WTC11 (cell line): Measurements from ENCODE around the gene LYZL2. TPM values are rescaled to one million over a fixed set of nuclear protein-coding genes. Genes with fewer than 3 reads are reported as not detected.
"Not testable (repeated sequence)": the region's sequence is repeated elsewhere in the genome, so short reads cannot be mapped to it uniquely, and the experiment has no call there.

Experiments
- ATAC-seq: fragments of 200-7000 bp; cut with Tn5 transposase; 2 replicates; pipeline ENCODE4 v1.10.0; 2021; ENCODE audit warnings: mild to moderate bottlenecking, moderate library complexity
- CTCF ChIA-PET: fragments of 300-600 bp; sonication (Branson Sonifier 250); formaldehyde crosslinking; loops from one replicate; lab custom pipeline; 2021; ENCODE audit warnings: antibody characterized with exemption; lab: Charles Lee
- POLR2A ChIA-PET: fragments of 350-600 bp; sonication (Branson Sonifier 250); formaldehyde crosslinking; loops from one replicate; lab custom pipeline; 2021; ENCODE audit warnings: antibody characterized with exemption; lab: Charles Lee
- DNase-seq: peaks from one replicate; pipeline ENCODE4 v3.0.0; 2021; ENCODE audit warnings: low spot score
- H3K27ac Mint-ChIP-seq: 2 replicates; pipeline ENCODE4 v1.8.0; 2021; ENCODE audit warnings: mixed read lengths
- H3K27me3 Mint-ChIP-seq: 2 replicates; pipeline ENCODE4 v1.8.0; 2021; ENCODE audit warnings: low read depth, mild to moderate bottlenecking, moderate library complexity, mixed read lengths
- H3K36me3 Mint-ChIP-seq: 2 replicates; pipeline ENCODE4 v1.8.0; 2021; ENCODE audit warnings: mixed read lengths
- H3K4me1 Mint-ChIP-seq: 2 replicates; pipeline ENCODE4 v1.8.0; 2022; ENCODE audit warnings: mixed read lengths
- H3K4me3 Mint-ChIP-seq: 2 replicates; pipeline ENCODE4 v1.8.0; 2021; ENCODE audit warnings: mild to moderate bottlenecking, moderate library complexity, mixed read lengths
- H3K9me3 Mint-ChIP-seq: 2 replicates; pipeline ENCODE4 v1.8.0; 2021; ENCODE audit warnings: mixed read lengths
- ATF6 ChIP-seq: sonication (generic); formaldehyde crosslinking; IDR thresholded peaks from 2 replicates; pipeline ENCODE4 v1.8.1; 2023; ENCODE audit warnings: mild to moderate bottlenecking, missing genetic modification reagents
- ESRRA ChIP-seq: sonication (generic); formaldehyde crosslinking; IDR thresholded peaks from 2 replicates; pipeline ENCODE4 v1.8.1; 2022; ENCODE audit warnings: mild to moderate bottlenecking, missing genetic modification reagents, borderline replicate concordance
- ETV6 ChIP-seq: sonication (generic); formaldehyde crosslinking; IDR thresholded peaks from 2 replicates; pipeline ENCODE4 v1.8.1; 2022; ENCODE audit warnings: mild to moderate bottlenecking, missing genetic modification reagents
- GTF2I ChIP-seq: fragments of 250-450 bp; sonication (Bioruptor Pico); conservative IDR thresholded peaks from 2 replicates; pipeline ENCODE4 v1.4.0; 2021; ENCODE audit warnings: mild to moderate bottlenecking
- ZNF121 ChIP-seq: sonication (generic); formaldehyde crosslinking; IDR thresholded peaks from 2 replicates; pipeline ENCODE4 v1.8.0; 2023; ENCODE audit warnings: missing genetic modification reagents
- ZNF232 ChIP-seq: sonication (generic); formaldehyde crosslinking; IDR thresholded peaks from 2 replicates; pipeline ENCODE4 v1.8.0; 2022; ENCODE audit warnings: mild to moderate bottlenecking, missing genetic modification reagents
- total RNA-seq: library from RNA; stranded (reverse); gene quantifications from 3 replicates; pipeline ENCODE4 v1.2.3, GENCODE V29; 2021
- TF ChIP-seq, protein P1 (sequence below): sonication (generic); formaldehyde crosslinking; IDR thresholded peaks from 2 replicates; pipeline ENCODE4 v1.8.1; 2022; ENCODE audit warnings: mild to moderate bottlenecking, missing genetic modification reagents, moderate library complexity, borderline replicate concordance
- TF ChIP-seq, protein P2 (sequence below): sonication (generic); formaldehyde crosslinking; IDR thresholded peaks from 2 replicates; pipeline ENCODE4 v1.8.0; 2023; ENCODE audit warnings: missing genetic modification reagents
- TF ChIP-seq, protein P3 (sequence below): sonication (generic); formaldehyde crosslinking; IDR thresholded peaks from 2 replicates; pipeline ENCODE4 v1.8.0; 2023; ENCODE audit warnings: missing genetic modification reagents, mild to moderate bottlenecking, borderline replicate concordance

The LYZL2 gene
- total RNA-seq, 1 experiment from 2014 or later = not detected

DNA sequence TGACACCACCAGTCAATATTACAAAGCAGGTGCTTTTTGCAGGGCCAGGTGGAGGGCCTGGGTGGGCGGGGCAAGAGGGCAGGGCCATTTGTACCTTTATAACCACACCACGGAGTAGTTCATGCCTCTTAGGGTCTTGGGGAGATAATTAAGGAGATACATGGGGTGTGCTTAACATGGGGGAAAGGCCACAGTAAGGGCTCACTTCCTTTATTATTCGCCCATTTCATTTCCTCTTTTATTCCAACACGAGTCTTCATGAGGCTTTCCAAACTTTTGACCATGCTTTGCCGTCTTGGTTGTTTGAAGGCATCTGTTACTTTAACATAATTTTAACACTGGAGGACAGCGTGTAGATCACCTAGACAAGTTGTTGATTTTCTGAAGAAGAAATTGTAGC is 33.3 kb upstream of the LYZL2 start:
- ChIA-PET CTCF (interaction anchor here (1.4 to 1.5 kb wide), 2 partner anchors 23 to 25 kb away, joined by 6 read pairs; no protein-coding TSS in a partner anchor), POLR2A (no interaction called here)
- DNase-seq = no peak
- TF ChIP-seq ESRRA = no peak
- TF ChIP-seq ZNF232 = no peak
- TF ChIP-seq, protein P1, sequence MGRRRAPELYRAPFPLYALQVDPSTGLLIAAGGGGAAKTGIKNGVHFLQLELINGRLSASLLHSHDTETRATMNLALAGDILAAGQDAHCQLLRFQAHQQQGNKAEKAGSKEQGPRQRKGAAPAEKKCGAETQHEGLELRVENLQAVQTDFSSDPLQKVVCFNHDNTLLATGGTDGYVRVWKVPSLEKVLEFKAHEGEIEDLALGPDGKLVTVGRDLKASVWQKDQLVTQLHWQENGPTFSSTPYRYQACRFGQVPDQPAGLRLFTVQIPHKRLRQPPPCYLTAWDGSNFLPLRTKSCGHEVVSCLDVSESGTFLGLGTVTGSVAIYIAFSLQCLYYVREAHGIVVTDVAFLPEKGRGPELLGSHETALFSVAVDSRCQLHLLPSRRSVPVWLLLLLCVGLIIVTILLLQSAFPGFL = no peak
- TF ChIP-seq, protein P2, sequence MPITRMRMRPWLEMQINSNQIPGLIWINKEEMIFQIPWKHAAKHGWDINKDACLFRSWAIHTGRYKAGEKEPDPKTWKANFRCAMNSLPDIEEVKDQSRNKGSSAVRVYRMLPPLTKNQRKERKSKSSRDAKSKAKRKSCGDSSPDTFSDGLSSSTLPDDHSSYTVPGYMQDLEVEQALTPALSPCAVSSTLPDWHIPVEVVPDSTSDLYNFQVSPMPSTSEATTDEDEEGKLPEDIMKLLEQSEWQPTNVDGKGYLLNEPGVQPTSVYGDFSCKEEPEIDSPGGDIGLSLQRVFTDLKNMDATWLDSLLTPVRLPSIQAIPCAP (CRISPR knock-in tag) = no peak
- no peak for TF ChIP-seq ZNF121
- Mint-ChIP-seq H3K4me1 (peaks cover 26% of the 10 kb centered on the region), H3K27ac (no peak overlapping the region), H3K27me3 (no peaks in the 10 kb centered on the region; the same call in 1 of the 2 replicates), H3K4me3 (no peak overlapping the region), H3K9me3 (no peaks in the 10 kb centered on the region), H3K36me3 (no peaks in the 10 kb centered on the region)
- no peak for ATAC-seq

GRCh38 chr10:30660314-30660713 is 30.8 kb upstream of the LYZL2 start:
- H3K27me3 Mint-ChIP-seq, DNase-seq, POLR2A ChIA-PET, ATAC-seq, H3K9me3 Mint-ChIP-seq, H3K4me3 Mint-ChIP-seq, H3K27ac Mint-ChIP-seq, H3K36me3 Mint-ChIP-seq: not testable (repeated sequence)
- peaks cover 28% of the 10 kb centered on the region for H3K4me1 Mint-ChIP-seq
- CTCF ChIA-PET = interaction anchor here (0.7 to 1.8 kb wide), 4 partner anchors 11 to 27 kb away, joined by 5 to 8 read pairs (median 8); no protein-coding TSS in a partner anchor

- no peak overlapping the region for H3K4me3 Mint-ChIP-seq
- H3K27ac Mint-ChIP-seq = no peak overlapping the region
- no peaks in the 10 kb centered on the region; the same call in 1 of the 2 replicates for H3K27me3 Mint-ChIP-seq
- H3K36me3 Mint-ChIP-seq = no peaks in the 10 kb centered on the region
- ChIA-PET CTCF (interaction anchor here (0.7 to 1.4 kb wide), 2 partner anchors 15 to 31 kb away, joined by 3 to 4 read pairs; no protein-coding TSS in a partner anchor), POLR2A (no interaction called here)
- H3K9me3 Mint-ChIP-seq = no peaks in the 10 kb centered on the region
- DNase-seq (no peak), ATAC-seq (no peak)
- H3K4me1 Mint-ChIP-seq = peaks cover 8% of the 10 kb centered on the region
- no peak for TF ChIP-seq GTF2I (CRISPR knock-in tag)
- TF ChIP-seq ESRRA = no peak
- TF ChIP-seq ATF6 (CRISPR knock-in tag) = no peak
- TF ChIP-seq, protein P3, sequence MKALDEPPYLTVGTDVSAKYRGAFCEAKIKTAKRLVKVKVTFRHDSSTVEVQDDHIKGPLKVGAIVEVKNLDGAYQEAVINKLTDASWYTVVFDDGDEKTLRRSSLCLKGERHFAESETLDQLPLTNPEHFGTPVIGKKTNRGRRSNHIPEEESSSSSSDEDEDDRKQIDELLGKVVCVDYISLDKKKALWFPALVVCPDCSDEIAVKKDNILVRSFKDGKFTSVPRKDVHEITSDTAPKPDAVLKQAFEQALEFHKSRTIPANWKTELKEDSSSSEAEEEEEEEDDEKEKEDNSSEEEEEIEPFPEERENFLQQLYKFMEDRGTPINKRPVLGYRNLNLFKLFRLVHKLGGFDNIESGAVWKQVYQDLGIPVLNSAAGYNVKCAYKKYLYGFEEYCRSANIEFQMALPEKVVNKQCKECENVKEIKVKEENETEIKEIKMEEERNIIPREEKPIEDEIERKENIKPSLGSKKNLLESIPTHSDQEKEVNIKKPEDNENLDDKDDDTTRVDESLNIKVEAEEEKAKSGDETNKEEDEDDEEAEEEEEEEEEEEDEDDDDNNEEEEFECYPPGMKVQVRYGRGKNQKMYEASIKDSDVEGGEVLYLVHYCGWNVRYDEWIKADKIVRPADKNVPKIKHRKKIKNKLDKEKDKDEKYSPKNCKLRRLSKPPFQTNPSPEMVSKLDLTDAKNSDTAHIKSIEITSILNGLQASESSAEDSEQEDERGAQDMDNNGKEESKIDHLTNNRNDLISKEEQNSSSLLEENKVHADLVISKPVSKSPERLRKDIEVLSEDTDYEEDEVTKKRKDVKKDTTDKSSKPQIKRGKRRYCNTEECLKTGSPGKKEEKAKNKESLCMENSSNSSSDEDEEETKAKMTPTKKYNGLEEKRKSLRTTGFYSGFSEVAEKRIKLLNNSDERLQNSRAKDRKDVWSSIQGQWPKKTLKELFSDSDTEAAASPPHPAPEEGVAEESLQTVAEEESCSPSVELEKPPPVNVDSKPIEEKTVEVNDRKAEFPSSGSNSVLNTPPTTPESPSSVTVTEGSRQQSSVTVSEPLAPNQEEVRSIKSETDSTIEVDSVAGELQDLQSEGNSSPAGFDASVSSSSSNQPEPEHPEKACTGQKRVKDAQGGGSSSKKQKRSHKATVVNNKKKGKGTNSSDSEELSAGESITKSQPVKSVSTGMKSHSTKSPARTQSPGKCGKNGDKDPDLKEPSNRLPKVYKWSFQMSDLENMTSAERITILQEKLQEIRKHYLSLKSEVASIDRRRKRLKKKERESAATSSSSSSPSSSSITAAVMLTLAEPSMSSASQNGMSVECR (CRISPR knock-in tag) = no peak
- TF ChIP-seq ETV6 (CRISPR knock-in tag) = no peak
These were observed 26.7 kb upstream of the LYZL2 start for GRCh38 chr10:30656233-30656632.

DNA sequence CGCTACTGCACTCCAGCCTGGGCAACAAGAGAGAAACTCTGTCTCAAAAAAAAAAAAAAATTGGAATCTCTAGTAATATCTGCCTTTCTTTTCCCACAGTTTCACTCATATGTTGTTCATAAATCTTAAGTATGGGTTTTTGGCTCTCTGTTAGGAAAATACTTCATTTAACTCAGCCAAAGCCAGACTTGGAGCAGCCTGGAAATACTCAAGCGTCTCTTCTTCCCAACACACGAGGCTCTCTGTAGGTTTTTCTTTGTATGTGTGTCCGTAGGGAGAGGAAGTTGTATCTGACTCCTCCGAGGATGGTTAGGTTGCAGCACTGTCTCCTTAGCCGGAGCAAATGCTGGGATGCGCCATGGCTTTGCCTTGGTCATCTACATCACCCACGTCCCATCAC is 25.4 kb upstream of the LYZL2 start:
- H3K27ac Mint-ChIP-seq, H3K36me3 Mint-ChIP-seq, H3K27me3 Mint-ChIP-seq, H3K4me3 Mint-ChIP-seq, DNase-seq, ATAC-seq, H3K4me1 Mint-ChIP-seq, POLR2A ChIA-PET, H3K9me3 Mint-ChIP-seq: not testable (repeated sequence)
- CTCF ChIA-PET = interaction anchor here (1.2 kb wide), 1 partner anchor 16 kb away, joined by 3 read pairs; no protein-coding TSS in a partner anchor

DNA sequence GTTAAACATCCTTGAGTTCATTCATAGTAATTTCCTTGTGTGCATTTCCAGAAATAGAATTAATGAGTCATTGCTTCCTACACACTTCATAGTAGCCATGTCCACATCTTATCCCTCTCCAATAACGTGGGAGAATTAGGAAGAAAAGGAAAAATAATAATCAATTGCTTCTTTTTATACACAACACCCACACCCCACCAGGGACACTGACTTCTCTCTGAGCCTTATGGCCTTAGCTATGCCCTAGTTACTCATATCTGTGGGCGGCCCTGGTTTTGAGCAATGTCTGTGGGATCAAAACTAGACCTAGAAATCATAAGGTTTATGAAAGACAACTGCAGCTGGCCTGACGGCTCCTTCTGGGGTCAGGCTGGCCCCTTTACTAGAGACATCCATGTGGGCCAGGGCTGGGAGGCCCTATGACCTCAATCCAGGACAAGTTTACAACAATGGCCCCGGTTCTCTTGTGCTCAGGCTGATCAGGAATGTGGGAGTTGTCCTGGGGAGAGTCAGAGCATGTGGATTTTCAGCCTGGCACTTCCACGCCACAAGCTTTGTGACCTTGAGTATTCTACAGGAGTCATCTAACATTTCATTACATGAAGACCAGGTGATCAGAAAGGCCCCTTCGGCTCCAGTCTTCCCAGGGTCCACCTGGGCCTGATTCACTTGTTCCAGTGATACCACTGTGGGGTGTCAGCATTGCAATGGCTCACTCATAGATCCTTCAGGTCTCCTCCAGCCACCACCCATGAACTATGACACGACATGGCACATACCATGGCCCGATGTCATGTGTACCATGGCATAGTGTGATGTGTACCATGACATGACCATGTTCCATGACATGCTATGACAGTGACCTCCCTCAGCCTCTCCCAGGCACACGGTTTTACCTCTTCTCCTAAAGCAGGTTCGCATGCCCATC is 22.2 kb upstream of the LYZL2 start:
- ATAC-seq, H3K36me3 Mint-ChIP-seq, H3K4me1 Mint-ChIP-seq, H3K27ac Mint-ChIP-seq, DNase-seq, H3K4me3 Mint-ChIP-seq, H3K27me3 Mint-ChIP-seq, POLR2A ChIA-PET, CTCF ChIA-PET, H3K9me3 Mint-ChIP-seq: not testable (repeated sequence)
